Endometrial microvascular endothelial cells (primary cell): ENCODE data around the gene PRM2. TPM values are rescaled to one million over a fixed set of nuclear protein-coding genes. Genes with fewer than 3 reads are reported as not detected.
"Not testable (repeated sequence)": the region's sequence is repeated elsewhere in the genome, so short reads cannot be mapped to it uniquely, and the experiment has no call there.

ENCODE experiments used
- in situ Hi-C: cut with HindIII; loops from 2 replicates; pipeline ENCODE4 v1.10.0; 2017; ENCODE audit warnings: low sequenced_read_pairs, low pct_unique_long_range_greater_than_20kb; ENCODE audit errors: inconsistent ontology term
- total RNA-seq: library from RNA; depleted of rRNA; stranded (reverse); fragments of >200 nt; gene quantifications from one replicate; pipeline ENCODE4 v1.2.3, GENCODE V29; 2015; ENCODE audit errors: inconsistent ontology term

The PRM2 gene
- total RNA-seq, 1 donor from 2014 or later, result not detected

DNA sequence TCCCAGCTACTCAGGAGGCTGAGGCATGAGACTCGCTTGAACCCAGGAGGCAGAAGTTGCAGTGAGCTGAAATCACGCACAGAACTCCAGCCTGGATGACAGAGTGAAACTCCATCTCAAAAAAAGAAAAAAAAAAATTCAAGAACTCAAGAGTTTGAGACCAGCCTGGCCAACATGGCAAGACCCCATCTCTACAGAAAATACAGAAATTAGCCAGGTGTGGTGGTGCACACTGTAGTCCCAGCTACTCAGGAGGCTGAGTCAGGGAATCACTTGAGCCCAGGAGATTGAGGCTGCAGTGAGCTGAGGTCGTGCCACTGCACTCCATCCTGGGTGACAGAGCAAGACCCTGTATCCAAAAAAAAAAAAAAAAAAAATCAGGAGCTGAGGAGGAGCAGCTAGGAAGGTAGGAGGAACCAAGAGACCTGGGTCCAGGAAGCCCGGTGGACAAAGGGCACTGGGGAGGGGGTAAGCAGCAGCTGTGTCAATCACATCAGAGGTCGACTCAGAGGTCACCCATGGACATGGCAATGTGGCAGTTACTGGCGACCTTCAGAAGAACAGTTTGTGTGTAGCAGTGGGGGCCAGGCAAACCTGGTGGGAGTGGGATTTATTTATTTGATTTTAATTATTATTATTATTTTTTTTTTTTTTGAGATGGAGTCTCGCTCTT lies 15.9 kb upstream of the PRM2 start:
- in situ Hi-C loops, result no loop called here

DNA sequence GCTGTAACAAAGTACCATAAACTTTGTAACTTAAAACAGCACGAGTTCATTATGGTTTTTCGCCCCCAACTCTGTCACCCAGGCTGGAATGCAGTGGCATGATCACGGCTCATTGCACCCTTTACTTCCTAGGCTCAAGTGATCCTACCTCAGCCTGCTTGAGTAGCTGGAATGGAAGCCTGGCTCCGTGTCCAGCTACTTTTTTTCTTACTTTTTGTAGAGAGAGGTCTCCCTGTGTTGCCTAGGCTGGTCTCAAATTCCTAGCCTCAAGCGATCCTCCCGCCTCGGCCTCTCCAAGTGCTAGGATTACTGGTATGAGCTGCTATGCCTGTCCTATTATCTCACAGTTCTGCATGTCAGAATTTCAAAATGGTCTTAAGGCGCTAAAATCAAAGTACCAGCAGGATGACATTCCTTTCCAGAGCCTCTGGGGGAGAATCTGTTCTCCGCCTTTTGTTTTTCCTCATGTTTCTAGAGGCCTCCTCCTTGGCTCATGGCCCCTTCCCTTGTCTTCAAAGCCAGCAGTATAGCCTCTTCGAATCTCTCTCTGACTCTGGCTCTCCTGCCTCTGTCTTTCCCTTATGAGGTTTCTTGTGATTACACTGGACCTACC lies 14.9 kb upstream of the PRM2 start:
- in situ Hi-C loops, result no loop called here

DNA sequence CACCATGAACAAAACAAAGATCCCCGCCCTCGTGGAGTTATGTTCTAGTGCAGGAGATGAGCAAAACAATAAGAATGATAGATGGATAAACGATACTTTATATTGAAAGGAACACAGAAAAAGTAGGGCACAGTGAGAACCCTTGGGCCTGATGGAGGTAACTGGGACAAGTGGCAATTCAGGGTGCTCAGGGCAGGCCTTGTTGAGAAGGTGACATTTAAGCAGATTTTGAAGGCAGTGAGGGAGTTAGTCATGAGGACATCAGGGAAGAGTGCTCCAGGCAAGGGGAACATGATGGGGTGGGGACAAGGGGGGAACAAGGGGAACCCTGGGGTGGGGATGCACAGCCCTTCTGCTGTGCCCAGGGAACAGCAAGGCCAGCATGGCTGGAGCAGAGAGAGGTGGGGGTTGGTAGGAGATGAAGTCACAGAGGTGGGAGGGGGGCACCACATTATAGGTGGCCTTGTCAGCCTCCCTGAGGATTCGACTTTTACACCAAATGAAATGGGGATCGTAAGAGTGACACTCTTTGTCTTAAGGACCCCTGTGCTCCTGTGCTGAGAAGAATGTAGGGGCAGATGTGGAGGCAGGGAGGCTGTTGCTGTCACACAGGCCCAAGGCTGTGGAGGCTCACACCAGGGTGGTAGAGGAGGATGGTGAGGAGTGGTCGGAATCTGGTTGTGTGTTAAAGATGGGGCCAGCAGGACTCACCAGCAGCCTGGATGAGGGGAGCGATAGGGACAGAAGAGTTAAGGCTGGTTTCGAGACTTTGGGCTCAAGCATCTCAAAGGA lies 14.0 kb upstream of the PRM2 start:
- in situ Hi-C loops, result no loop called here

DNA sequence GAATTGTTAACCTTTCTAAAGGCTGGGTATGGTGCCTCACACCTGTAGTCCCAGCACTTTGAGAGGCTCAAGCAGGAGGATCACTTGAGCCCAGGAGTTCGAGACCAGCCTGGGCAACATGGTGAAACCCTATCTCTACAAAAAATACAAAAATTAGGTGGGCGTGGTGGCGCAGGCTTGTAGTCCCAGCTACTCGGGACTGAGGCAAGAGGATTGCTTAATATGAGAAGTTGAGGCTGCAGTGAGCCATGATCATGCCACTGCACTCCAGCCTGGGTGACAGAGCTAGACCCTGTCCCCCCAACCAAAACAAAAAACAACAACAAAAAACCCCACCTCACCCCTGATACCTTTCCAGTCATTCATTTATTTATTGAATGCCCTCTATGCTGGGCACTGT lies 13.4 kb upstream of the PRM2 start:
- in situ Hi-C loops, result not testable (repeated sequence)

DNA sequence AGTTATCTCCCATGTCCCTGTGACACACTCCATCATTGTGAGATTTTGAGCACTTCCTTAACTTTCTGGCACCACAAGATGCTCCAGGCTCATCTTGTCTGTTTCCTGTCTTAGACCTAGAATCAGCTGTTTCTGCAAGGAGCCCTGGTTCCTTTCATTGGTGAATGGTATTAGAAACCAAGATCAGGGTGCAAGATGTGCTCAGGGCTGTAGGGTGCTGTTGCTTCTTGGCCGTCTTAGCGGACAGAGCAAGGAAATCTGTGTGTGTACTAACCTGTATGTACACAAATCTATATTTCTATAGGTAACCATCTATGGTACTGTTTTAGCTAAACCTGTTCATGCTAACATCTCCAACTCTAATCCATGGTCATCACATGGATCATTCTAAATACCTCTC lies 12.9 kb upstream of the PRM2 start:
- in situ Hi-C loops, result no loop called here

DNA sequence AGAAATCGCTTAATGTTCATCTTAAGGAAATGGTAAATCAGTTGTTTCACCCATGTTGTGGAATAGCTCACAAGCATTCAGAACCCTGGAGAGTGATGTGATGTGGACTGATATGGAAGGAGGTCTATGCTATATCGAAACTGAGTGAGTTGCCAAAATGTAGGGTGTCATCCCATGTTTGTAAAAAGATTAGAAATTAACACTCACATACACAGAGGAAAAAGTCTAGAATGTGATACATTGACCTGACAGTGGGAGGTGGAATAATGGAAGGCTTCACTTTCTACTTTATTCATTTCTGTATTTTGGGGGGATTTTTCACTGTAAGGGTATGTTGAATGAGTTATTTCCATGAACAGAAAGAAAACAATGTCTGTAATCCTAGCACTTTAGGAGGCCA lies 9.6 kb upstream of the PRM2 start:
- in situ Hi-C loops, result no loop called here

DNA sequence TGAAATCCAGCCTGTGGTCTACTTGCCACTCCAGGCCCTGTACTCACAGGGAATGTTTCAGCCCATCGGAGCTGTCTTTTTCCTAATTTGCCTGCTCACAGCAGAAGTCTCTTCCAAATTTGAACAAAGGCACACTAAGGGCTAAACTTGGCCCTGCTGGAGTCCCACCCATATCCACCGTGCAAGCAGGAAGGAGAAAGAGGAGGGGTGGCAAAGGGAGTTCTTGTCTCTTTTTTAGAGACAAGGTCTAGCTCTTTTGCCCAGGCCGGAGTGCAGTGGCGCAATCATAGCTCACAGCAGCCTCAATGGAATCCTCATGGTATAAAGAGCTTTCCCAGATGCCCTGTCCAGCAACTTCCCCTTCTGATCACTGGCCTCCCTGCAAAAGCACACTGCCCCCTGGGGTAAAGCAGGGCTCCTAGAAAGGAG lies 7.6 kb upstream of the PRM2 start:
- in situ Hi-C loops, result no loop called here

DNA sequence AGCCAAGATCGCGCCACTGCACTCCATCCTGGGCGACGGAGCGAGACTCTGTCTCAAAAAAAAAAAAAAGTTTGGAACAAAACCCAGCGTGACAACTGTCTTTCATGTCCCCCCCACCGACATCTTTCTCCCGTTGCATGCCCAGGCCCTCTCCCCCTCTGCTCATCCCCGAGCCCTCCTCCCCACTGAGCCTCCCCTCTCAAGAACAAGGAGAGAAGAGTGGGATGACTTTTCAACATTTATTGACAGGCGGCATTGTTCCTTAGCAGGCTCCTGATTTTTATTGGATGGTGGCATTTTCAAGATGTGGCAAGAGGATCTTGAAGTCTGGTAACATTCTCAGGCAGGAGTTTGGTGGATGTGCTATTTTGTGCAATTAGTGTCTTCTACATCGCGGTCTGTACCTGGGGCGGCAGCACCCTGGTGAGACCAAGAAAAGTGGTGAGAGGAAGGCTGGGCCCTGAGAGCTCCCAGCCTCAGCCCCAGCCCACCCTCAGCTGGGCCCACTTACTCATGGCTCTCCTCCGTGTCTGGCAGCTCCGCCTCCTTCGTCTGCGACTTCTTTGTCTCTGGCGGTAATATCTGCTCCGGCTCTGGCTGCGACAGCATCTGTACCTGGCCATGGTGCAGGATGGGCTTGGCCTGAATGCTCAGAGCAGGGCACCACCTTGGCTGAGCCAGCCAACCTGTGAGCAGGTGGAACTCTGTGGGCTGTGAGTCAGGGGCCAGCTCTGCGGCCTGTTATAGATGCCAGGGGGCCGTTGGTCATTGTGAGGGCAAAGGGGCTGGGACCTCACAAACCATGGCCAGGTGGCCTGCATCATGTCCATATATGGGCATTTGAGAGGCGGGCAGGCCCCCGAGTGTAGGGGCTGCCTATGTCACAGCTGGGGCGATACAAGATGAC lies 4.6 kb upstream of the PRM2 start, which contains the start of gene PRM1:
TSS of gene PRM1 (minus strand) at position 715 of the 907 bp plus-strand sequence. CDS start at position 623, 92 bp downstream.
- in situ Hi-C loops, result no loop called here

DNA sequence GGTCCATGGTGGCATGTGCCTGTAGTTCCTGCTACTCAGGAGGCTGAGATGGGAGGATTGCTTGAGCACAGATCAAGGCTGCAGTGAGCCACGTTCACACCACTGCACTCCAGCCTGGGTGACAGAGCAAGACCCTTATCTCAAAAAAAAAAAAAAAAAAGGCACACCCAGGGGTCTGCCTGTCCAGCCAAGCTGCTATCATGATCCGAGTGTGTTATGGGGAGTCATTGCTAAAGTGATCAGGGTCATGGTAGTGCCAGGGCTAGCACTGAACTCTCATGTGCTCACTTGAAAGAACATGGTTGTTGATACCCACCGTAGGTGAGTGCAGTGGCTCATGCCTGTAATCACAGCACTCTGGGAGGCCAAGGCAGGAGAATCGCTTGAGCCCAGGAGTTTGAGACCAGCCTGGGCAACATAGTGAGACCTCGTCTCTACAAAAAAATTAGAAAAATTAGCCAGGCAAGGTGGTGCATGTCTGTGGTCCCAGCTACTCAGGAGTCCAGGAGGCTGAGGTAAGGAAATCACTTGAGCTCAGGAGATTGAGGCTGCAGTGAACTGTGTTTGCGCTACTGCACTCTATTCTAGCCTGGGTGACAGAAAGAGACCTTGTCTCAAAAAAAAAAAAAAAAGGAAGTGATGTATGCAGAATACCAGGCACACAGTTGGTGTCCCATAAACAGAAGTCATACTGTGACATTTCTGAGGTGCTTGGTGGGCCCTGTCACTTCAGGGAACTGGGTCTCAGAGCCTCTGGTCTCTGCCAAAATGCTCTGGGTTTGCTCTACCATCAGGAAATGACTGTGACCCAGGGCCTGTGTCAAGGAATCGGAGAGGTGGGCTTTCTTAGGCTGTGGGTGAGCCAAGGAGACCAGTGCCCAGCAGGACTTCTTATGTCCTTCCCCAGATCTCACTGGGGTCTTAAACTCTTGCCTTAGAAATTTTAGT lies 2.7 kb upstream of the PRM2 start:
- in situ Hi-C loops, result no loop called here

DNA sequence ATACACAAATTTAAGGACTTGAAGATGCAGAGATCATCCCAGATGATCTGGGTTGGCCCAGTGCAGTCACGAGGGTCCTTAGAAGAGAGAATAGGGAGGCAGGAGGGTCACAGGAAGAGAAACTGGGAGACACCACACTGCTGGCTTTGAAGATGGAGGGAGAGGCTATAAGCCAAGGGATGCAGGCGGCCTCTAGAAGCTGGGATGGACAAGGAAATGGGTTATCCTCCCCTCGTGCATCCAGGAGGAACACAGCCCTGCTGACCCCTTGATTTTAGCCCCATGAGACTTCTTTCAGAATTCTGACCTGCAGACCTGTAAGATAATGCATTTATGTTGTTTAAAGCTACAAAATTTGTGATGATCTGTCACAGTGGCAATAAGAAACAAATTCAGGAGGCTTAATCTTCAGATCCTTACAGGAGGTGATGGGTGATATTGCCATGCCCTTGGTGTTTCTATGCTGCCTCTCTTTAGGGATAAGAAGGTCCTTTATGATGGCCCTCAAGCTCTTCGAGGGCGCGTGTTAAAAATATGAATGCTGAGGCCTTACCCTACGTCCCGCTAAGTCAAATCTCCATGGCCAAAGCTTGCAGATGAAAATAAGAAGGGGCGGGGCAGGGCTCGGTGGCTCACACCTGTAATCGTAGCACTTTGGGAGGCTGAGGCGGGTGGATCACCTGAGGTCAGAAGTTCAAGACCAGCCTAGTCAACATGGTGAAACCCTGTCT lies 1.5 kb upstream of the PRM2 start:
- in situ Hi-C loops, result no loop called here

DNA sequence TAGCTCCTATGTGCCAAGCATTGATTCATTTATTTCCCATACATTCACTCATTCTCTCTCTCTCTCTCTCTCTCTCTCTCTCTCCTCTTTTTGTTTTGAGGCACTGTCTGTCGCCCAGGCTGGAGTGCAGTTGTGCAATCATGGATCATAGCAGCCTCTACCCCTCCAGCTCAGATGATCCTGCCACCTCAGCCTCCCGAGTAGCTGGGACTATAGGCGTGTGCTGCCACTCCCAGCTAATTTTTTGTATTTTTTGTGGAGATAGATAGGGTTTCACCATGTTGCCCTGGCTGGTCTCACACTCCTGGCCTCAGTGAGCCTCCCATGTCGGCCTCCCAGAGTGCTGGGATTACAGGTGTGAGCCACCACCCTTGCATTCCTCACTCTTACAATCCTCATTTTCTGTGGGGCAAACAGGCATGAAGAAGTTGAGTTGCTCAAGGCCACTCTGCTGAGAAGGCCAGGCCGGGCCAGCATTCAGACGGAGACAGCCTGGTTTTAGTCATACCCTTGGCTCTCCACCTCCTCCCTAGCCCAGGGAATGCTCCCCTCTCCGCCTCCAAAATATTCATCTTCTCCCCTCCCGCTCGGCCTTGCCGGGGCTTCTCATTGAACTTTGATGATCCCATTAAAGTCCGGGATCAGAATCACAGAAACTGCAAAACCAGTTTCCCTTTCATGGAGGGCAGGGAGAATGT lies 765 bp upstream of the PRM2 start:
- in situ Hi-C loops, result no loop called here

DNA sequence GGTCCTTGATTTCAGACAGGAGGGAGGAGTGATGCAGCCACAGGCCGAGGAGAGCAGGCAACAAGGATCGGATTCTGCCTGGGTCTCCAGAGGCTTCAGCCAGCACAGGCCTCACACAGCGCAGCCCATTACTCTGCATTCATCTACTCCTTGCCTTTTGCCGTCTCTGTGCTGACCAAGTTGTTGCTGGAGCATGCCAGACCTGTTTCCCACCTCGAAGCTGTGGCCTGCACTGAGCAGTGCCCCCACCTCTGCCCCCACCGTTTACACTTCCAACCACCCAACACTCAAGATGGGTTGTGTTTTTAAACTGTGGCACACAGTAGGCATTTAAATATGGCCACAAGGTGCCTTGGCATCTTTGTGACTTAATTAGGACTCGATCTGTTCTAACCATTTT lies 1.3 kb downstream of the PRM2 start:
- in situ Hi-C loops, result loop anchor here (25.0 kb wide), 1 partner anchor 87 kb away; no protein-coding TSS in a partner anchor

DNA sequence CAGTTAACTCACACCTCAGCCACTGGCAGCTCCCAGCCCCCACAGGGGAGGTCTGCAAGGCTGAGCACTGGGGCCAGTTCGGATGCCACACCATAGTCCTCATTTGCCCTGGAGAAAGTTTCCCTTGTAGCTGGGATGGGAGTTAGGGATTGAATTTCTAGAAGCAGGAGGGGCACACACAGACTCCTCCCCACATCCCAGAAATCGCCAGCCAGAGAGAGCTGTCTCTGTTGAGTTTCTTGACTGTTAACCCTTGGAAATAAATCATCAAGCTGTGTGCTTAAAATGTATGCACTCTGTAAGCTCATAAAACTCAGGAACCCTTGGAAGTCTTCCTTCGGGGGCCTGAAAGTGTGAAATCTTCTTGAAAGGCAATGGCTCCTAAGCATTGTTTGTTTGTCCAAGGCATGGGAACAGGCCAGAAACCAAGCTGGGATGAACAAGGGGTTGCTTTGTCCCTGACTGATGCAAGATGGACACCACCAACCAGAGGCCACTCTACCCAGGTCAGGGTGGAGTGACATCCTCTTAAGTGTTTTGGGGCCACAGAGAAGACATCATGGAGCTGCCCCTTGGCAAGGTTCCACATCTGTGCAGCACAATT lies 2.5 kb downstream of the PRM2 start:
- in situ Hi-C loops, result loop anchor here (25.0 kb wide), 1 partner anchor 88 kb away; no protein-coding TSS in a partner anchor

DNA sequence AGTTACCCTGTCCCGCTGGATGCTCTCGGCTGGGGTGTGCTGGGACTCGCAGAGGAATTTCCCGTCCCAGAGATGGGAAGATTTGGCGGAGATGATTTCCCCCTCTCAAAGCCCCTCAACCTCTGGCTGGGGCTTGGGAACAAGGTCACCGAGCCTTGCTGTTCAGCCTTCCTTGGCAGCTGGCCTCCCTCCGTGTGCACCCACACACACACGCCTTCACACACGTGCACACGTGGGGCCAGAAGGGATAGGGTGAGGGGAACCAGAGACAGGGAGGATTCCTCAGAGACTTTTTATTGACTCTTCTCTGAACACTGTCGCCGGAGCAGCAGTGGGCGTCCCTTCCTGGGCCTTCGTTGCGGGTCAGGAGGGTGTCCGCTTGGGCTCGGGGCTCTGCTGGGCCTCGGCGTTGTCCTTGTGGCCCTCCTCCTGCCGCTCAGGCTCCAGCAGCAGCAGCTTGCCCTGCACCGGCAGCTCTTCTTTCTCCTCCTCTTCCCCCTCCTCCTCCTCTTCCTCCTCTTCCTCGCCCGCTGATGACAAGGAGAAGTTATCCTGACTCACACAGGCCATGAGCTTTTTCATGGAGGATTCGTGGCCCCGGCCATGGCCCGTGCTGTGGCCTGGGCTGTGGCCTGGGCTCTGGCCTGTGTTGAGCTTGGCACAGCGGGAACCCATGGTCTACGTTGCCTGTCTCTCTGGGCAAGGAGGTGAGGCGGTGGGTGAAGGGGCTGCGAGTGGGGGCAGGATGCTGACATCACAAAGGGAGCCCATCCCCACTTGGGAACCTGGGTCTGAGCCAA lies 3.2 kb downstream of the PRM2 start, which contains the start of gene PRM3:
TSS of gene PRM3 (minus strand) at position 709 of the 800 bp plus-strand sequence. CDS start at position 675, 34 bp downstream.
- in situ Hi-C loops, result loop anchor here (25.0 kb wide), 1 partner anchor 89 kb away; no protein-coding TSS in a partner anchor

DNA sequence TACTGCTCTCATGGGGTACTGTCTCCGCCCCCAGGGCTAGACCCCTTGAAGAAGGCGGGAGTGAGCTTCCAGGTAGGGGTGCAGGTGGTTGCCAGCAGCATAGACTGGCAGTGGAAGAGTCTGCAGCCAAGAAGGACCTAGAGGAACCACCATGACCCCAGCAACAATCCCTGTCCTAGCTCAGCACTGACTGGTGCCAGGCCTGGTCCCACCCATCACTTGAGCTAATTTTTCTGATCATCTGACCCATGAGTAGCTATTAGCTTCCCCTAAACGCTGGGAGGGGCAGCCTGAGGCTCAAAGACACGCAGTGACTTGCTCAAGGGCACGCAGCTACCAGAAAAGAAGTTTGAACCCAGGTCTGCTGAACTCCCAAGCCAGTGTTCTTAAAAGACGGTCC lies 3.8 kb downstream of the PRM2 start:
- in situ Hi-C loops, result loop anchor here (25.0 kb wide), 1 partner anchor 90 kb away; no protein-coding TSS in a partner anchor
